Measurements from ENCODE around the gene PID1. TPM values are rescaled to one million over a fixed set of nuclear protein-coding genes. Genes with fewer than 3 reads are reported as not detected.
"Not testable (repeated sequence)": the region's sequence is repeated elsewhere in the genome, so short reads cannot be mapped to it uniquely, and the experiment has no call there.

Gene PID1
- total RNA-seq, 1 donor from 2014 or later = 46.2 TPM

DNA sequence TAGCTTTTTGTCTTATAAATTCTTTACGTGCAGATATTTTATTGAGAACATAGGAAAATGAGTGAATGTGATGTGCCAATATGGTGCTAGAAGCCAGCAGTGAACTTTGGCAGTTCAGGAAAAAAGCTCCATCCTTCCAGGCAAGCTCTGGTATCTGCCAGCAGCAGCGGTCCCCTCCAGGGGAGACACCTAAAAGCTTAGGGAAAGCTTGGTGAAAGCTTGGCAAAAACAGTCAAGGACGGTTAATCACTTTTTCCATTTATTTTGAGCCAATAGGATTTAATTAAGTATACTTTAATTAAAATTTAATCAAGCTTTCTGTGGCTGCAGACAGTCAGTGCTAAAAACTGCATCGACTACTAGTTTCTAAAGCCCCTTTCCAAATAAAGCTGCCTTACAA is 60.4 kb downstream of the PID1 start:
- no peak for DNase-seq

DNA sequence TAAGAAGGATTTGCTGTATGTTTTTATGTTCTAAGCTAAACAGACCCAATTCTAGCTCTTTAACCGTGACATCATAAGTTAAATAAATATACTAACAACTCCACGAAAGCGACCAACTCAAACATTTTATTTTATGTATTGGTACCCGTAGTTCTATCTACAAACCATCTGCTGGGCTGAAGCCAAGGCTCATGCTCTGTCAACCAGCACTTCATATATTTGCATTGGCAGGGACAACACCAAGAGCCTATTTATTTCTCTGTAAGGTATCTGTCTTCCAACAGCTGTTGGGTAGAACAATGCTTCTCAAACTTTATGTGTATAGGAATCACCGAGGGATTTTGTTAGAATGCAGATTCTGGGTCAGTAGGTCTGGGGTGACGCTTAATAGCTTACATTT is 64.5 kb downstream of the PID1 start:
- DNase-seq = no peak

DNA sequence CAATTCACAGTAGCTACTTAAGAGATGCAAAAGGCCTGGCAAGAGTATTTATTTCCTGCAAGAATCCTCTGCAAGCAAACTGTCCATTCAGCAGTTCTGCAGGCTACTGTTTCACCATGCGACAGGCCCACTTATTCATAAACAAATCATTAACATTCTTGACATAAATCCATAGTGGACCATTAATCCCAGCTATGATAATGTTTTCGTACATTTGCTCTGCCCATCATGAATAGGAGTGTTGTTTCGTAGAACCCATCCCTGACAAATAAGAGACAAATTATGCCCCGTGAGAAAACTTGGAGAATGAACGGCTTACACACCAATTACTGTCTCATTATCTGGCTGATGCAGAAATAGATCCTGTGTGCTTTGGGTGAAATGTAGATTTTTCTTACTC is 65.4 kb downstream of the PID1 start:
- DNase-seq = no peak

DNA sequence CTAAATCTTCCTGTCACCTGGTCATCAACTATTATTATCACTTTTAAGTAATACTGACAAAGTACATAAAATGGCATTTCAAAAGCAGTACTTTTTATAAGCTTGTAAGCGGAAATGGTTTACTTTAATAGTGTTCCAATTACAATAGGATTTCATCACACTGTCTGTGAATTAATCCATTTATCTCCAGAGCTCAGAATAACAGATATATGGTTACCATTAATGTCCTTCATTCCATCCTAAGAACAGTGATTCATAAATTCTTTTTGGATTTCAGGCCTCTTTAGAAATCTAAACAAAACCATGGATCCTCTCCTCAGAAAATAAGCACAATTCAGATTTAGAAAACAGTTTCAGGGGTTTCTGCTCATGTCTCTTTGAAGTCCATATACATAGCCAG is 68.4 kb downstream of the PID1 start:
- DNase-seq = no peak

DNA sequence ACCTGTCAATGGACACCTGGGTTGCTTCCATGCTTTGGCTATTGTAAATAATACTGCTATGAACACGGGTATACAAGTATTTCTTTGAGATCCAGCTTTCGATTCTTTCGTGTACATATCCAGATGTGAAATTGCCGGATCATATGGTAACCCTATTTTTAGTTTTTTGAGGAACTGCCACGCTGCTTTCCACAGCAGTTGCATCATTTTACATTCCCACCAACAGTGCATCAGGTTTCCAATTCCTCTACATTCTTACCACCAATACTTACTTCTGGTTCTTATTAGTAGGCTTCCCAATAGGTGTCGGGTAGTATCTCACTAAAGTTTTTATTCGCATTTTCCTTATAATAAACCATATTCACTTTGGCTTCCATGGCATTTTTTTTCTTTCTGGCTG is 69.6 kb downstream of the PID1 start:
- no peak for DNase-seq

DNA sequence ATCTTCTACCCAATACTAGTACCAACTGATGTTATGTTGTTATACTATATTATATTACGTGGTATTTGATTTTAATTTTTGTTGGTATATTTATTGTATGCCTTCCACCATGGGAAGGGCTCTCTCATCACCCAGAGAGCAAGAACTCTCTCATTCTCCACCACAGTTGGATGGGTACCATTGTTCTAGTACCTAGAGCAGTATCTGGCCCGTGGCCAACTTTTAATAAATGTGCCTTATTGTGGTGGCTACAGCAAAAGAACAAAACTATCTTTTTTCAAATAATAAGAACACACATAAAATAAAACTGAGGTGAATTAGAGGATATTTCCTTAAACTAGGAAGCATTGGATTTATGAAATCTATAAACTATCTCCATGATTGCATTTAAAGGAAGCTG is 71.8 kb downstream of the PID1 start:
- no peak for DNase-seq

DNA sequence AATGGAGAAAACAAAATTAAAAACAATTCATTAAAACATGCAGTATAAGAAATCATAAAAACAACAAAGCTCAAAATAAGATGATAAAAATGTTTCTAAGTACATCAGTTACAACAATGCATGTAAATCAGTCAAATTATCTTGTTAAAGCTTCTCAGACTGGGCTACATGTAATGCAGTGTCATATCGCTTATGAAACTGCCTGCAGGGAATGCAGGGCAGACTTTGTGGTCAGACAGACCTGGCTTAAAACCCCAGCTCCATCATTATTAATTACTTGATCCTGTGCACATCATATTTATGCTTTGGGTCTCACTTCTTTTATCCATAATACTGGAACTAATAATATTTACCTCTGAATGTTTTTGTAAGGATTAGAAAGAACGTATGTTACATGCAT is 74.6 kb downstream of the PID1 start:
- DNase-seq = no peak

DNA sequence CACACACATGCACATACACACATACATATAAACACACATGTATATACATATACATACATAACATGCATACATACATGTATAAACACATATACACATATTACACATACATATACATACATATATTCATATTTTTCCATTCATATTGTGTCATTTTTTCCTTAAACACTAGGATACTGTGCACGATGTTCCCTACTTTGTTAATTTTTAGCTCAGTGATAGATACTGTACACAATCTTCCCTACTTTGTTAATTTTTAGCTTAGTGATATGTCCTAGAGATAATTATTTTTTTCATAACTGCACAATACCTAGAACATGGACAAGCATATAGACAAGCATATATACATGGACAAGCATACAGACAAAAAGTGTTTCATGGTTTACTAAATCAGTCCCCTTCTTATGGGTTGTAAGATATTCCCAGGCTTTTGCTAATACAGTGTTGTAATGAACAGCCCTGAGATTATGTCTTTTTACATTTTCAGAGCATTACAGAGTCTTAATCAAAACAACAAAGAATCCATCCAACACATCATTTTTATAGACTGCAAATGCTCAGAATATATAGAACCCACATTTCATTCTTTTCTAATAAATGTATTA is 75.6 kb downstream of the PID1 start:
- DNase-seq = no peak

DNA sequence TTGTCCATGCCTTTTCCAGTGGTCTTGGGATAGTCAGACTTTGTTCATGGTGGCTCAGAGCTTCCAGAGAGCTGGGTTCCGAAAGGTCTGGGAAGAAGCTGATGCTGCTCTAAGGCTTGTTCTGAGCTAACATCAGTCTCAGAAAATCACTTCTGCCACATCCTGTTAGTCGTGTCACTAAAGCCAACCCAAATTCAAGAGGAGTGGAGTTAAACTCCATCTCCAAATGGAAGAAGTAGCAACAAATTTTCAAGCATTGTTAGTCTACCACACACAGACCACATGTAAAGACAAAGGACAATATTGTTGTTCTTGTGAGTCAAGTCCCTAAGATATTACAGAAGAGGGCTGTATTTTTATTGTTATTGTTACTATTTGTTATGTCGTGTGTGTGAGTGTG is 77.8 kb downstream of the PID1 start:
- DNase-seq = no peak

DNA sequence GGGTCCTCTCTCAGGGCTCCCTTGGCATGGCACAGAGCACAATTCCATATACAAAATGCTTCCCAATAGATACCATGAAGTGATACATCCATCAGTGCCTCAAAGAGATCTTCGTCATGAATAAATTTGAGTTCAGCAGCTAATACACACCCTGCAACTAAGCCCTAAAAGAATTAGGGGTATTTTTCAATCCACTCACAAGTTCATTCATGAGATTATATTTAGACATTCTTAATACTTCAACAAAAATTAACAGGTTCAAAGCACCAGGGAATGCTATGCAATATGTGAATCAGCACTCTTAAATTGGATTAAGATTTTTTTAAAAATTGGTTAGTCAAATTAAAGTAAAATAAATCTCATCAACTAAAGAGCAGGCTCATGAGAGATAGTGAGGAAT is 79.7 kb downstream of the PID1 start:
- no peak for DNase-seq

DNA sequence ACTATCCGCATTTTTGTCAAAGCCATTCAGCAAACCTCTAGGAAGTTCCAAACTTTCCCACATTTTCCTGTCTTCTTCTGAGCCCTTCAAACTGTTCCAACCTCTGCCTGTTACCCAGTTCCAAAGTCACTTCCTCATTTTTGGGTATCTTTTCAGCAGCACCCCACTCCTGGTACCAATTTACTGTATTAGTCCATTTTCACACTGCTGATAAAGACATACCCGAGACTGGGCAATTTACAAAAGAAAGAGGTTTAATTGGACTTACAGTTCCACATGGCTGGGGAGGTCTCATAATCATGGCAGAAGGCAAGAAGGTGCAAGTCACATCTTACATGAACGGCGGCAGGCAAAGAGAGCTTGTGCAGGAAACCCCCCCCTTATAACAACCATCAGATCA is 84.0 kb downstream of the PID1 start:
- not testable (repeated sequence) for DNase-seq

DNA sequence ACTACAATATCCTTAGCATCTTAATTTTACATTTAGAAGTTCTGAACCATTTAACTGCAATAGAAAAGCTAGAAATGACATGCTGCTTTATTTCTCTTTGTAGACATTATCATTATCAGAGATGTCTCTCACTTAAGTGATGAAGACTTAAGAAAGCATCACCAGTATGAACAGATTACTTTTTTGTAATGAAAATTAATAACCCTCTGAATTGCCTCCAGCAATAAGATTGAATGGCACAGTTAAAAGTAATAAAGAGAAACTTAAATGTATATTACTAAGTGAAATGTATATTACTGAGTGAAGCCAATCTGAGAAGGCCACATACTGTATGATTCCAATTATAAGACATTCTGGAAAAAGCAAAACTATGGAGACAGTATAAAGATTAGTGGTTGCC is 89.4 kb downstream of the PID1 start:
- no peak for DNase-seq

DNA sequence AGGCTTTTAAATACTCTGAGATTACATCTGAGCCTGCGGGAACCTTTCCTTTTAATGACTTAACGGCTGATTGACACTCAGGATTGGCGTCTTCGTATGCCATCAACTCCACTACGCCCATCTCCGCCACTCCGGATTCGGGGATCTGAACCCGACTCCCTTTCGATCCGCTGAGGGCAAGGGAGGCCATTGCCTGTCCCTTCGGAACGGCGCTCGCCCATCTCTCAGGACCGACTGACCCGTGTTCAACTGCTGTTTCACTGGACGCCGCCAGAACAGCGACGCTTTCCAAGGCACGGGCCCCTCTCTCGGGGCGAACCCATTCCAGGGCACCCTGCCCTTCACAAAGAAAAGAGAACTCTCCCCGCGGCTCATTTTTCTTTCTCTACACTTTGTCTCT is 90.4 kb downstream of the PID1 start:
- DNase-seq = no peak

DNA sequence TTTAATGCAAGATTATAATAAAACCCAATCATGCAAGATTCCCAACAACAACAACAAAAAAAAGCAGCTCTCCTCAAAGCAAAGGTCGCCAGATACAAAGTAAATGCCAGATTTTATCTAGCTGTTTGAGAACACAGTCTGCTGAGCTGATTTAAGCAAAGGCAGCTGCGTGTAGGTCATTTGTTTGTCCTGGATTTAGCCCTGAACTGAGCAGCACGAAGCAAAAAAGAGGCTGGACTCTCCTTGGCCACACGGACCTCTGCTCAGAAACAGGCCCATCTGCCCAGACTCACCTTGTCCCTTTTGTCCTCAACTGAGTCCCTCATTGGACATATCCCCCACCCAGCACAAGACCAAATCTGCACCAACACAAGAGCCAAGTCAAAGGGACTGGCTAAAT is 91.5 kb downstream of the PID1 start:
- no peak for DNase-seq

DNA sequence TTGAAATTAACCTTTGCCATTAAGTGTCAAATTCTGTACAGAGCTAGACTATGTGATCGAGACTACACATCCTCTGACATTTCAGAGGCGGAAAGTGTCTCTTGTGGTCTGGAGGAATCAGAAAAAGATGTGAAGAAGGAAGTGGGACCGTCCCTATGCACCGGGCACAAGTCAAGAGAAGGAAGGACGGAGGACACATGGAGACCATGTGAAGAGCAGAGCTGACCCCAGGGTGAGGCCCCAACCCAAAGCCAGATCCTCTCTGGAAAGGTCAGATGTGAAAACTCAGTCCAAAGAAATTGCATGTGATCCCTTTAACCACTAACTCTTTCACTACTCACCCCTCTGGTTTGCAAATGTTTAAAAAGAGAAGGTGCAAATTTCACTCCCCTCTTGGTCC is 92.4 kb downstream of the PID1 start:
- DNase-seq = no peak

DNA sequence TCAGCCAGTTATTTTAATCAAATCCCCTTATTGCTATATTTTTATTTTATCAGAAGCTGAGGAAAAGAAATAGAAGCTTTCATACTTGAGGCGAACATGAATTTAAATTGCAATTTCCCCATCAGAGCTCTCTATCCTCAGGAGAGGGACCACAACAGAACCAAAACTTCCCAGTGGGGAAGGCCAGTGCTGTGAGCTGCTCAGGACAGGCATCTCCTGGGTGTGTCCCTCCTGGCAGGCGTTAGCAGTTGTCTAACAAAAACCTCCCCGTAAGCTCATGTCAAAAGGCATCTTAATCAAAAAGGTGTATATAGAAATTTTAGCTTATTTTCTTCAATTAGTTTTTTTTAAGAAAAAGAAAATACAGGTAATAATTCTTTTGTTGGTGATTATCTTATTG is 93.0 kb downstream of the PID1 start:
- DNase-seq = no peak

DNA sequence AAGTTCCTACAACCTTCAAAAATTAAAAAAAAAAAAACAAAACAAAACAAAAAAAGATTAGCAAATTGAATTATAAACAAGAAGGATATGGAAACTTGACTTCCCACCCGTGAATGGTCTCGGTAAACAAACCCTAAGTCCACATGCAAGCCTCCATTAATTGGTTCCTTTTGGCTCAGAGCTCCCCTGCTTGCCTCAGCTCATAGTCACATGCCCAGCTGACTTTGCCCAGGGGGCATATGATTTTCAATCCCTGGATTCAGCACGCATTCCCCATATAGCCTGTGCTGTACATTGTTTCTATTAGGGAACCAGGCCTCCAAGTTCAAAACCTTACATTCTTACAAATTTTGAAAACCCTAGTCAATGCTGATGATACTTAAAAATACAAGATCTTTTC is 95.0 kb downstream of the PID1 start:
- no peak for DNase-seq

DNA sequence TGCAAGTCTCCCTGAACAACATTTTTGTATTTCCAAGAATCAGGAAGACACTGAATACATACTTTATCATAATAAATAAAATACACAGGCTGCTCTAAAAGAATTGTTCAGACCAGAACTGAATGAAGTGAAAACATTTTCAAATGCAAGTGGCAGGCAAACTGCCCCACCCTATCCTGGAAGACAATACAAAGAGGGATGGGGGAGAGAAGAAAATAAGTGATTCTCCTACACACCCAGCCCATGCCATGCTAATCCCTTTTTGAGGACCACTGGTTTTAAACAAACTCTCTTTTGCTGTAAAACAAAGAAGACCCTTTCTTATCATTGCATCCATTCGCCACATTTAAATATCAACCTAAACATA is 95.6 kb downstream of the PID1 start:
- DNase-seq = no peak

DNA sequence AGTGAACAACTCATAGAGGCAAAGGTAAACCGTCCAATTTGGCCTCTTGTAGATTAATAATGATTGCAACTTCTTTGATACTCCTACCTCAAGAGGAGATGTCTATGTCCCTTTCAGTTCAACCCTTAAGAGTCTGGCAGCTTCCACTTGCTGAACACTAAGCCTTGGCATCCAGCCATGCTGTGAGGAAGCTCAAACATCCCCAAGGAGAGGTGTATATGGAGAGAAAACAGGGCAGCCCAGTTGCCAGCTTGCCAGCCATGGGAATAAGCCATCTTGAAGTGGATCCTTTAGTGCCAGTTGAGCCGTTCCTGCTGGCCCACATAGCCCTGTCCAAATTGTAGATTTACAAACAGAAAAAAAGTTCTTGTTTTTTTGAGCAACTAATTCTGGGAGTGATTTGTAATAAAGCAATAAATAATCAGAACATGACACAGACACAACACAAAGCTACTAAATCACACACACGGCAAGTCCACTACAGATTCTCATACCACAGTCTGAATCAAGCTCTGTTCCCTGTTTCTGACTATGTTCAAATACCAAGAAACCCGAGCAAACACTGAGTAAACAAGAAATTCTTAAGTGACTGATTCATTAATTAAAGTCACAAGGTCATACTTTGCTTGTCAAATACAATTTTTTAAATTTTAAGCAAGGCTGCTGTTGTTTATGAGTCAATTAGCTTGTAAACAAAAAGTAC is 96.1 kb downstream of the PID1 start:
- DNase-seq = no peak

DNA sequence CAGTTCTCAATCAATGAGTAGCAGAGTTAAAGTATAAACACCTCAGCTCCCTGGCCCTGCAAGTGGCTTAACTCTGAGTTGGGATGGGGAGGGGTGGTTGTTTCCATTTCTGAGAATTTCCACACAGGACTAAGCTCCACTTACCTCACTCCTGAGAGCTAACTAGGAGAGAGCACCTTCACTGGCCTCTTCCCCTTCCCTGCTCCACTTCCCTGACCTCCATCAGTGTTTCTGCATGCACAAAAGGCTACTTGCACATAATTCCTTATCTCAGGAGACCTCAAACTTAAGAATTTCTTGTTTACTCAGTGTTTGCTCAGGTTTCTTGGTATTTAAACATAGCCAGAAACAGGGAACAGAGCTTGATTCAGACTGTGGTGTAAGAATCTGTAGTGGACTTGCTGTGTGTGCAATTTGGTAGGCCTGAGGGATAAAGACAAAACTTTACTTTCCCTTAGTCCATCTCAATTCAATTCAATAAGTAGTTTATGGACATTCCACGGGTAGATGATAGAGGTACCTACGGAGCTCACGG is 97.2 kb downstream of the PID1 start:
- DNase-seq = no peak

DNA sequence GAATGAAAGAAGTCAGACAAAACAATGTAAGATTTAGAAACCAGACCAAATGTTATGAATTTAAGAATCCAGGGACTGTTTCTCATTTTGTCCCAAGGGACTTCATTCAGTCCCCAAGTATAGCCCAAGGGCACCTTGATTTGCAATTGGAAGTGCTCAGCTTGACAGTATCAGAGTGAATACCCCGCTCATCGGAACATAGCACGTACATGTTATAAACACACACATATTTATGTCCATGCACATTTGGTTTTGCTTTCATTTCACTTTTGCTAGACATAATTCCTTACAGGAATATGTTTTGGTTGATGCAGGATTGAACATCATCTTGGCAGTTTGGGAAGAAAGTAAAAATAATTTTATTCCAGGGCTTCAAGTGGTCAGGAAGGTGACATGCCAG is 100.2 kb downstream of the PID1 start:
- DNase-seq = no peak

DNA sequence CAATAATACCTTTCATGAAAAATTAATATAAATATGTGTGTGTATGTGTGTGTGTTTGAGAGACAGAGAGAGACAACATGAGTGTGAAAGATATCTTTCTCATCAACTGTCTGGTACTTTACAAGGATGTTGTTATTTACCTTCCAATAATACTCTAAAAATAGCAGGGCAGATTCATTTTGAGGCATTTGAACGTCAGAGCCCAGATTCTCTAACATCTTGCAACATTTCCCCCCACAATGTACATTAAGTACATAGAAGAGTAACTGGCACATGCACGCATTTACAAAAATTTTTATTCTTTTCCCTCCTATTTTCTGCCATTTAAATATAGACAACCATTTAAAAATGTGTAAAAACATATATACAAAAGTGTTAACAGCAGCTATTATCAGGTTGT is 100.9 kb downstream of the PID1 start:
- DNase-seq = no peak

DNA sequence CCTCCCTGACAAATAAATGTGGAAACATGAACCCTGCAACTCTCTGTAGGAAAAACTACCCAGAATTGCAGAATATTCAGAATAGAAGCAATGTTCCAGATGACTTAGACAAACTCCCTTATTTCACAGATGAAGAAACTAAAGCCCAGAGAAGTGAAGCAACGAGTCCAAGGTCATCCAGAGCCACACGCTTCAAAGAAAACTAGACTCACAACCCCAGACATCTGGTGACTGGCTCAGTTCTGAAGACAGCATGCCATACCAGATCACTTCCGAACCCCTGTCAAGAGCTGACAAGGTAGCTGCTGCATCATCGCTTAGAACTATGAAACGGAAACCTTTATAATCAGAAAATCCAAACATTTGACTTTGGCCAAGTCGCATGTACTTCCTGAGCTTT is 101.3 kb downstream of the PID1 start:
- no peak for DNase-seq

DNA sequence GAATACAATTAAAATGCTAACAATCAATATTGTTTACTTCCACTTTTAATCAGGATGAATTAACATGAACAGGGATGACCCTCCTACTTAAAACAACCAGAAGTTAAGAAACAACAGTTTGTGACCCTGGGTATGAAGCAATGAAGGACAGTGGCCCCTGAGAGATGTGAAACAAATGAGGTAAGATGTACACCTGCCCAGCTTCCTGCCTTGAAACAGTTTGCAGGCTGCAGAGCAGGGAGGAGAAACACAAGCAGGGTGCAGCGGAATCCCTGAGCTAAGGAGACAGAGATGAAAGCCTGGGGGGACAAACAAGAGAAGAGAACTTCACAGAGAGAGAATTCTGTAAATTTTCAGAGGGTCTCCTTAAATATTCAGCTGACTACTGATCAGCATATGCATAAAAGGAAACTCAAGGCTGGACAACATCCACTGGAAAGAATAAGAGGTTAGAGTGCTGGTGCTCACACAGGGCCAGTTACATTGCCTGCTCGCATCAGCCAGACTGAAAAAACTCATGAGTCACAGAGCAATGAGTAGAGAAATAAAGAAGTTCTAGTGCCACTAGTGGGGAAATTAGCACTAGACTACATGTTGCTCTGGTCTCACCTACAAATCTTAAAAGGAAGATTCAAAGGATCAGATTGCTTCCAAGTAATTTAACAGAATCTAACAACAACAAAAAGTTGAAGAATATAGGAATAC is 106.4 kb downstream of the PID1 start:
- DNase-seq = no peak
